RWPE1 (cell line): Measurements from ENCODE around the gene JAZF1.

ENCODE experiments used
- CTCF ChIA-PET: fragments of 350-600 bp; sonication (Branson Sonifier 250); formaldehyde crosslinking; extraction: SDS; loops from one replicate; lab custom pipeline; 2021; lab: Yijun Ruan, JAX
- POLR2A ChIA-PET: fragments of 400-600 bp; formaldehyde crosslinking; extraction: SDS; loops from one replicate; lab custom pipeline; 2020; ENCODE audit warnings: antibody characterized with exemption; ENCODE audit not compliant: low non-redundant PET; lab: Yijun Ruan, JAX
- DNase-seq: peaks from one replicate; pipeline ENCODE4 v3.0.0; 2012; ENCODE audit warnings: low spot score
- H3K27ac ChIP-seq: fragments of 450-650 bp; 2 replicates; pipeline ENCODE4 v1.5.1; 2017
- CTCF ChIP-seq: fragments of 450-650 bp; conservative IDR thresholded peaks from 2 replicates; pipeline ENCODE4 v1.5.1; 2017; ENCODE audit warnings: low read depth, mild to moderate bottlenecking

Gene JAZF1

GRCh38 chr7:28125431-28126409 is 54.9 kb downstream of the JAZF1 start:
- no peak overlapping the region for H3K27ac ChIP-seq
- POLR2A ChIA-PET, result no interaction called here
- CTCF ChIA-PET, result interaction anchor here (0.6 to 1.1 kb wide), 2 partner anchors 12 to 483 kb away, joined by 3 read pairs; no protein-coding TSS in a partner anchor
- TF ChIP-seq CTCF, result no peak
- DNase-seq, result no peak

DNA sequence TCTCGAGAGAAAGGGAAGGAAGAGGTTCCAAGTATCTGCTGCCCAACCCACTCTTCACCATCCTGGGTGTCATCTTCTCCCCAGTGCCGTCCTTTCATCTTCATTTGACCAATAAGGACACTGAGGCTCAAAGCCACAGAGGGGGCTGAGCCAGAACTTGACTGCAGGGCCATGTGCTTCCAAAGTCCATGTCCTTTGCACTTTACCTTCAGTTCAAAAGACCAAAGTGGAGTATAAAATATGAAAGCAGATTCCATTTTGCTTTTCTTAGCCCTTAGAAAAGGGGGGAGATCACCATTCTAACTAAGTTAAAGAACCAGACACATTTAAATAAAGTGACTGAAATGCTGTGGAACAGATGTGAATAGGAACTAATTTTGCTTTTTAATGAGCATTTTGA is 56.2 kb downstream of the JAZF1 start:
- CTCF ChIA-PET, result interaction anchor here (1.1 kb wide), 1 partner anchor 10 kb away, joined by 3 read pairs; no protein-coding TSS in a partner anchor
- TF ChIP-seq CTCF, result no peak
- POLR2A ChIA-PET, result no interaction called here
- H3K27ac ChIP-seq, result no peak overlapping the region
- DNase-seq, result no peak

GRCh38 chr7:28123752-28124151 is 56.8 kb downstream of the JAZF1 start:
- ChIA-PET CTCF (no interaction called here), POLR2A (no interaction called here)
- no peak for DNase-seq
- TF ChIP-seq CTCF, result no peak
- H3K27ac ChIP-seq, result no peak overlapping the region

GRCh38 chr7:28121496-28121895 is 59.1 kb downstream of the JAZF1 start:
- POLR2A ChIA-PET, result no interaction called here
- DNase-seq, result no peak
- no peak for TF ChIP-seq CTCF
- CTCF ChIA-PET, result interaction anchor here (0.6 to 1.2 kb wide), 3 partner anchors 9 to 535 kb away, joined by 3 to 4 read pairs (median 3); no protein-coding TSS in a partner anchor
- no peak overlapping the region for H3K27ac ChIP-seq

DNA sequence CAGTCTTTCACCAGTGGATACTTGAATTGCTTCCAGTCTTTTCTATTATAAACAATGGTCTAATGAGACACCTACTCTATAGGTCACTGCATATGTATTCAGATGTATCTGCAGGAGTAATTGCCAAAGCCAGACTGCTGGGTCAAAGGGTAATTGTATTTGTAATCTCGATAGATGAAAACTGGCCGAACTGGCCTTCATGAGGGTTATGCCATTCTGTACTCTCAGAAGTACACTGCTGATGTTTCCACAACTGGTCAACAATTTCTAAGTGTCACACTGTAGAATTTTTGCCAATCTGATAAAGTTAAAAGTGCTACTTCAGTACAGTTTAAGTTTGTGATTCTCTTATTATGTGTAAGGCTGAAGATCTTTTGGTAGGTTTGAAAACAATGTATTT is 64.6 kb downstream of the JAZF1 start:
- ChIA-PET CTCF (no interaction called here), POLR2A (no interaction called here)
- no peak overlapping the region for H3K27ac ChIP-seq
- DNase-seq, result no peak
- TF ChIP-seq CTCF, result no peak

DNA sequence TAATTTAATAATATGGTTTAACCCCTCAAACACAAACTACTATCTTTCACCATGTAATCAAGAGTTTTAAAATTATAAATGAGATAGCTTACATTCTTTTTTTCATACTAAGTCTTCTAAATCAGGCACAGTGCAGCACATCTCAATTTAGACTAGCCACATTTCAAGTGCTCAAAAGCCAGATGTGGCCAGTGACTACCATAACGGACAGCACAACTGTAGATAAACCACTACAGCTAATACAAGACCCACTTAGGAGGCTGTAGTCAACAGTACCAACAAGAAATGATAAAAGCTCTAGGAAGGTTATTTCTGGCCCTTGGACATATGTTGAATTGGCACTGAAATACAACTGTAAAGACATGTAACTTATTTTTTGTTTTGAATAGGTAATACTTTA is 65.3 kb downstream of the JAZF1 start:
- ChIA-PET POLR2A (no interaction called here), CTCF (interaction anchor here (0.6 kb wide), 1 partner anchor 10 kb away, joined by 3 read pairs; no protein-coding TSS in a partner anchor)
- no peak for DNase-seq
- no peak for TF ChIP-seq CTCF
- no peak overlapping the region for H3K27ac ChIP-seq
